B cell (primary cell): ENCODE measurements around the gene MYH7.

Source experiments
- CTCF ChIP-seq: fragments of 200-600 bp; IDR thresholded peaks from one replicate; pipeline ENCODE4 v1.8.0; 2022; ENCODE audit warnings: antibody characterized with exemption, mild to moderate bottlenecking
- EZH2 ChIP-seq: IDR thresholded peaks from 2 replicates; pipeline ENCODE4 v1.6.1; 2012; ENCODE audit warnings: borderline replicate concordance, low read depth, mild to moderate bottlenecking, moderate library complexity, low read length; ENCODE audit not compliant: insufficient read depth, poor library complexity, severe bottlenecking

GRCh38 chr14:23366426-23366921 is 69.0 kb downstream of the MYH7 start:
- TF ChIP-seq CTCF = no peak
- no peak for TF ChIP-seq EZH2
